ENCODE results near the gene ADGRG6.
A peak's percentile ranks its signal among the peaks of the same experiment; 100 is the strongest.

The ADGRG6 gene

DNA sequence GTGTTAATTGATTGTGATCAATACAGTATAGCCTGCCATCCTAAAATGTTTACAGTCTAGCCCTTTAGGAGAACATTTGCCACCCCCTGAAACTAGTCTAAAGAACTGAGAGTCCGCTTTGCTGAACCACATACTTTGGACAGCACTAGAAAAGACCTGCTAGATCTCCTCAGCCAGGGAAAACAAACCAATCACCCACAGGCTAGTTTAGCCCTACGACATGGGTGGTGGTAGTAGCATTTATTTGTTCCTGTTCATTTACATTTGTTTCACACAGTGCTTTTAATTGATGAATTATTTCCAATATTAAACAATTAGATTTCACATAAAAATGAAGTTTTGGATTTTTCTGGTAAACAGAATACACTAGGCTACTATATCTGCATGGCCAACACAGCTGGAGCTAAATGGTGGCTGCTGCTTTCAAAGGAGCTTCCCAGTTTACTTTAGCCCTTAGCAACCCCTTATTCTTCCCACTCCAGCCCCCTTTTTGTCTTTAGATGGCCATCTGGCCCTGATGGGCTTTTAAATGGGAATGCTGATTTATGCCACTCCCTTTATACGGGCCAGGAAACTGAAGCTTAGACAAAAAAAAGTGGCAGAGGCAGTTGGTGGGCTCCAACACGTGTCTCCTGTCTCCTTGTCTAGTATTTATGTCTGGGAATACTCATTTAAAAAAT lies 72.4 kb downstream of the ADGRG6 start:
- no peak for DNase-seq

- DNase-seq = no peak
Measured at GRCh38 chr6:142374965-142375733, 73.3 kb downstream of the ADGRG6 start.

DNA sequence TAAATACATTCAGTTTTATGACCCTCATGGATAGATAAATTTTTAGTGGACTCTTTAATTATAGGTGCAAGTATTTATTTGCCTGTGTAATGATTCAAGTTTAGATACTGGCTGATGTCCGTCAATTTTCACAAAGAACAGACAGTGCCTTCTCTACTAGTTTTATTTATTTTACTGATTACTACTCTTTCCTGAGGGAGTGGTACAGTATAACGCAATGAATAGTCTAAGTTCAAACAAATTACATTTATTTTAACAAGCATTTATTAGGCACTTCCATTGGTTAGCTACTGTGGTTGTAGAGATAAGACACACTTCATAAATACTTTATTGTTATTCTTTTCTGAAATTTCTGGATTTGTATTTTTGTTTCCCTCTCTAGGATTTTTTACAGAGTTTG lies 74.3 kb downstream of the ADGRG6 start:
- no peak for DNase-seq

DNA sequence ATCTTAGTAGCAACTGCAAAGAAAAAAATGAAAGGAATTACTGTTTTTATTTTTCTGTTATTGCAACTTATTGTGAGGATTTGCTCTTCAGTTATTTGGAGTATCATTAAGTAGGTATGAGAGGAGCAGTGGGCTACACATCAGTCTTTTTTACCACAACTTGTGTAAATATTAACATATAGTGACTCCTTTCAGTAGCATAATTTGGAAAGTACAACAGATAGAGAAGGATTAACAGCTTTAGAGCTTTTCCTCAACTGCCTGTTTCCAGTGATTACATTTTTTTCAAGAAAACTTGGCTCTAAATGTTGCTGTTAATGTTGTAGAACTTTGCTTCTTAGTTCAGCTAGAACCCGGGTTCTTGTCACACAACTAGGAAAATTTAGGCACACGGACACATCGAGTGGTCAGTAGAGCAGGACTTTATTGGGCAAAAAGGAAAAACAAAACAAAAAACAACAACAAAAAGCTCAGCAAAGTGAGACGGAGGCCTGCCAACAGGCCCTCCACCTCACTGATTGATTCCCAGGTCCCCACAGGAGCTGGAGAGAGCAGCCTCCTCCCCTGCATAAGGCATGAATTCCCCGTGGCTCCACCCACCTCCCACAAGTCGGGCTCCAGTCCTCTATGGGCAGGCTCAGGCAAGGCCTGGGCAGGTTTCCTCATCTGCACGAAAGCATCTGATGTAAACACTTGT lies 75.1 kb downstream of the ADGRG6 start:
- DNase-seq = no peak

DNA sequence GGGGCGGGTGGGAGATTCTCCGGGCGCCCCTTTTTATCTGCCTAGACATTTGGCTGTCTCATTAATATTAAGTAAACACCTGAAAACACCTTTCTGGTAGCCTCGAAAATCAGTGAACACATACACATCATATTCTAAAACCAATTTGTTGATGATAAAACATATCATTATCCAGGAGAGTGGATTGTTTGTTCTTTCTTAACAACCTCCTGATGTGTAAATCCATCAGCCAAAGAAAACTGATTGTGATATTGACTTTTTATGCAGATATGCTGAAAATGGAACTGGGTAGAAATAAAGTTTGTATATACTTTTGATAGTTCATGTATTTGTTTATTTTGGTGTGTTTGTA lies 75.7 kb downstream of the ADGRG6 start:
- DNase-seq = no peak

GRCh38 chr6:142378138-142378875 lies 76.5 kb downstream of the ADGRG6 start:
- DNase-seq = no peak

DNA sequence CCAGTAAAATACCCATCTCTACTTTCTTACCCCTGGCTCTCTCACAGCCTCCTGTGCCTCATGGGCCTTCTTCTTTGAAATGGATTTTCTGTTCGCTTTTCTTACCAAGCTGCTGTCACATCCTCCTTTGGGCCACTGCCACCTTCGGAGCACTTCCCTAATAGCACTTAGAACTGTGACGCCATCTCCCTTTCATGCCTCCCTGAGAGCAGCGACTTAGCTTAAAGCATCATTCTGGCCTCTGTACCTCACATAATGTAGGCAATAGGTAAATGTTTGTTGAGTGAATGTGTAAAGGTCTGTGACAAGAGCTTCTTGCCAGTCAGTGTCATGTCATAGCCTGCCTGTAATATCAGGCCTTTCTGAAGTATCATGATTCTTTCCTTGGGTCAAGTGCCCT lies 78.8 kb downstream of the ADGRG6 start:
- peak in 2 of 56 donors; percentile 1 to 2 for DNase-seq

GRCh38 chr6:142381181-142381580 lies 79.4 kb downstream of the ADGRG6 start:
- DNase-seq = no peak

DNA sequence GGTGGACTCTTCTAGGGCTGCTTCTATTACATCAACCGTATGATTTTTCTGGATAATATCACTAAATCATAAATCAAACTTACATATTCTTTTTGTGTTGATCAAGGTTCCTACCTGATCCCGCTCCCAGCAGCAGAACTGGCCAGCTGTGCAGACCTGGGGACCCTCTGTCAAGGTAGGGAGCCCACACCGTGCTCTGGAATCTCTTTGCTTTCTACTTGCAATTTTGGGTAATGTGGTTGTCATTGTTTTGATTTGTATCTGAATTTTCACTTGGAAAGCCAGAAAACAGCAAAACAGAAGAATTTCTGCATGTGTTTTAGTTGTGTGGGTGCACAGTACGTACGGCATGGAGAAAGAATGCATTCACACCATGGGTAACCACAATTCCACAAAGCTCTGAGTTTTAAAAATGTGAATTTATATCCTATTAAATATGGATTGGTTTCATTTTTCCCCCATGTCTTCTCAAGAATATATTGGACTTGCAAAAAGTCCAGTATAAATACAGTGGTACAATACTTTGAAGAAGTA lies 80.1 kb downstream of the ADGRG6 start:
- DNase-seq = no peak

DNA sequence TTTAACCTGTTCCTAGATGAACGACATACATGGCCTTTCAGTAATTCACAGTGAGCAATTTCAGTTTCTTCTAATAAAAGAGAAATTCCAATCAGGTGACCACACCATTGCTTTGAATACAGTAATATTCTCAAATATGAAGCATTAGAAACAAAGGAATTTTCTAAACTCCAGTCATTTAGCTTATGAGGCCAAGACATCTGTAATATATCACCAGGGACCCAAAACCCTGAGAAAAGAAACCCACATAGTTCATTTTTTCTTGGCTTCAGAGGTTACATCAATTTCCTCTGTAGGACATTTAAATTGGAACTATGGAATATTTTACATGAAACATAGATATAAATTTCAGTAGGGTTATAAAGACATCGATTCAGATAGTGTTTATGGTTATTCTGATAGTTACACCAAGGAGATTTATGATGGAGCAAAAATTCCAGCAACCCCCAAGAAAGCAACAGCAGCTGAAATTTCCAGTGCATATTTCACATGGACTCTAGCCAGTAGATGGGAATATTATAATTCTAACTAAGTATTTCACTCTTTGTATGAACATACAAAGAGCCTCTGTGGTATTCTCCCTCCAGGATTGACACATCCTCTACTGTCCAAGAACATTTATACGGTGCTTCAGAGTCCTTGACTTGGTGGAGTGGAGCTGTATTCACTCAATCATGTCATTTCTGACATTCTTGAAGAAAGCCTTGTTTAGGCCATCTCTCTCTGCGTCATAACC lies 82.9 kb downstream of the ADGRG6 start:
- DNase-seq = no peak

DNA sequence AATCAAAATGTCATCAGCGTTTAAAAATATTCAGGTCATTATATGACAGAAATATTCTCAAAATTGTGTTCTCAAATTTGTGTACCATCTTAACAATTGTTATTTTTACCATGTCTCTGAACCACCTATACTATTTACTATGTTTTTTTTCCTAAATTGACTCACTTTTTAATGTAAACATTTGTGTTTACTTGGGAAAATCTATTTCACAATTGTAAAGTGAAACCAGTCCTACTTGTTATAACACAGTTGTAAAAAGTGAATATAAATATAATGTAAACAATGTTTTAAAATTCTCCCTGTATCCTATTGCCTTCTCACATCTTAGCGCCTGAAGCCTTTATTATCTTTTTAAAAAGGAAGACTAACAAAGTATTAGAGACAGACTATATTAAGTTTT lies 83.5 kb downstream of the ADGRG6 start:
- DNase-seq = no peak

GRCh38 chr6:142386657-142387056 lies 84.8 kb downstream of the ADGRG6 start:
- DNase-seq = no peak

GRCh38 chr6:142387997-142388815 lies 86.4 kb downstream of the ADGRG6 start:
- no peak for DNase-seq

GRCh38 chr6:142395266-142395665 lies 93.5 kb downstream of the ADGRG6 start:
- DNase-seq = no peak

DNA sequence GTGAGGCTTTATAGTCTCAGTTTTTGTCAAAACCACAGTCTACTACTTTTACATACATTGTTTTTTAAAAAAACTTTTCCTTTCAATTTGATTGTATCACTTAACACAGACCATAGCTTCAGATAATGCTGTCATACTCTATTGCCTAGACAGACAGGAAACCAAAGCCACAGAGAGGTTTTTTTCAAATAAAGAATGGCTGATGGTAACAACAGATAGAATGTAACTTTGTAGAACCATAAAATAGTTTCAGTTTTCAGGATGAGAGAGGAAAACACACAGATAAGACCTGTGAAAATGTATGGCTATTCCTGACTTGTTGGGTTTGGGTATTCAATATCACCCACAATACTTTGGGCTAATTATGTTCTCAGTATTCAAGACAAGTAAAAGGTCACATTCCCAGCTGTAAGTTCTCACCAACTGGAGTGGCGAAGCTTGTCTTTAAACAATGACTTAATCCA lies 94.0 kb downstream of the ADGRG6 start:
- DNase-seq = no peak

GRCh38 chr6:142398353-142398752 lies 96.5 kb downstream of the ADGRG6 start:
- no peak for DNase-seq

DNA sequence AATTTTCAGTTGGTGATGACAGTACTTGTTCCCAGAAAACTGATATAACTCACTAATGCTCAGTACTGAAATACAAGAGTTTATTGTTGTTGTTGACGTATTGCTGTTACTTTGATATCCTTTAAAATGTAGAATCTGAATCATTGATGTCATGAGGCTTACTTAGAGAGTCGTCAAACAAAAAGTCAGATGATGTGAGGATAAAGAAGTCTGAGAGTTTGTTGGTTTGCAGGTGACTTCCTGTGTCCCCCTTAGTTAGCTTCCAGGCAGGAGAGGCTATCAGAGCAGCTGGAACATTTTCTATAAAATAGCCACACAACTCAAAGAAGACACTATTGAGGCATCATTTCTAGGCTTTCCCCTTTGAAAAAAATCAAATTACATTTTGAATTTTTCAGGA lies 97.9 kb downstream of the ADGRG6 start:
- DNase-seq = no peak

DNA sequence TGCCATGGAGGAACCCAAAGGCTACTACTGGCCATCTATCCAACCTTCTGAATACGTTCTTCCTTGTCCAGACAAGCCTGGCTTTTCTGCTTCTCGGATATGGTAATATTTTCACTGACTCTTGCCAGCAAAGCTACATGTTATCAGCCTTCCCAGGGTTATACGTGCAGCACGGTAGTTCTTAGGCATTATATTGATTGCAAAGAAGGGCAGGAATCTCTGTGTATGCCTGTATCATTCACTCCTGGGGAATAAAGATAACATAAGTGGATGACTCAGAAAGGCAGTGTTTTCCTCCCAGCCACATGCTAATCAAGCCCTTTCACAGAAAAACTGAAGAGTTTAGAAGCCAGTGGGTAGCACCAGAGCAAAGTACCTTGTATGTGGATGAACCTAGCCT lies 98.7 kb downstream of the ADGRG6 start:
- no peak for DNase-seq

- no peak for DNase-seq
Measured at GRCh38 chr6:142401838-142402237, 100.0 kb downstream of the ADGRG6 start.

- DNase-seq = no peak
Measured at GRCh38 chr6:142404751-142405150, 102.9 kb downstream of the ADGRG6 start.
